Brain pericyte (primary cell): ENCODE data around the gene IFITM1.
"Not testable (repeated sequence)": the region's sequence is repeated elsewhere in the genome, so short reads cannot be mapped to it uniquely, and the experiment has no call there.

Experiments
- DNase-seq: peaks from one replicate; pipeline ENCODE4 v3.0.0-alpha.2; 2012; ENCODE audit warnings: low read depth, low spot score

IFITM1 gene

DNA sequence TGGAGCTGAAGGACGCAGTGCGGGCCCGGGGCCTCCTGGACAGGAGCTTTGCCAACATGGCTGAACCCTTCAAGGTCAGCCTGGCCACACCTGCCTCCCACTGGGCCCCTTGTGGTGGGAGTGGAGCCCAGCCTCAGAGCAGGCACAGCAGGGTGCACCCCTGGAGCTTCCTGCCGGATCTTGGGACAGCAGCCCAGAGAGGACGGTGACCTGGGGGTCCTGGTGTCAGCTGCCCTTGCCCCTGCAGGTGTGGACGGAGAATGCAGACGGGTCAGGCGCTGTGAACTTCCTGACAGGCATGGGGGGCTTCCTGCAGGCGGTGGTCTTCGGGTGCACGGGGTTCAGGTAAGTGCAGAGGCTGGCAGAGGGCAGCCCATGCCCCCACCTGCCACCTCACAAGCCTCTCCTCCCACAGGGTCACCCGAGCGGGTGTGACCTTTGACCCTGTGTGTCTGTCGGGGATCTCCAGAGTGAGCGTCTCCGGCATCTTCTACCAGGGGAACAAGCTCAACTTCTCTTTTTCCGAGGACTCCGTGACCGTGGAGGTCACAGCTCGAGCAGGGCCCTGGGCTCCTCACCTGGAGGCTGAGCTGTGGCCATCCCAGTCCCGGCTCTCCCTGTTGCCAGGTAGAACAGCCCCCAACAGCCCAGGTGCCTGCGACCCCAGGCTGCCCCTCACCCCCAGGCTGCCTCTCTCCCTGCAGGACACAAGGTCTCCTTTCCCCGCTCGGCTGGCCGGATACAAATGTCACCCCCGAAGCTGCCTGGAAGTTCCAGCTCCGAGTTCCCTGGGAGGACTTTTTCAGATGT, 19.8 kb upstream of the IFITM1 start:
- DNase-seq = no peak

DNA sequence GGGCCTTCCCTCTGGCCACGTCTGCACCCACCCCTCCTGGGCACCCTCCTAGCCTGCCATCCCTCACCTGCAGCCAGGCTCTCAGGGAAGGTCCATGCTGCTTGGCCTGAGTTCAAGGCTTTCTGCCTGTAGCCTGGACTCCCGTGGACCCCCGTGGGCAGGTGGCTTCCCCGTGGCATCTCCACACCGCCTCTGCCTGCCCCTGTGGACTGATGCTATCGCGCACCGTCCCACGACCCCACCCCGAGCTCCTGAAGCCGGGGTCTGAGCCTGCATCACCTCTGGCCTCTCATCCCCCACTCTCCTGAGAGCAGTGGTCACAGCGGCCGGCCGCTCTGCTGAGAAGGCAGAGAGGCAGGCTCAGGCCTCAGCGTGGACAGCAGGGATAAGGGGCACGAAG, 19.1 kb upstream of the IFITM1 start:
- no peak for DNase-seq

DNA sequence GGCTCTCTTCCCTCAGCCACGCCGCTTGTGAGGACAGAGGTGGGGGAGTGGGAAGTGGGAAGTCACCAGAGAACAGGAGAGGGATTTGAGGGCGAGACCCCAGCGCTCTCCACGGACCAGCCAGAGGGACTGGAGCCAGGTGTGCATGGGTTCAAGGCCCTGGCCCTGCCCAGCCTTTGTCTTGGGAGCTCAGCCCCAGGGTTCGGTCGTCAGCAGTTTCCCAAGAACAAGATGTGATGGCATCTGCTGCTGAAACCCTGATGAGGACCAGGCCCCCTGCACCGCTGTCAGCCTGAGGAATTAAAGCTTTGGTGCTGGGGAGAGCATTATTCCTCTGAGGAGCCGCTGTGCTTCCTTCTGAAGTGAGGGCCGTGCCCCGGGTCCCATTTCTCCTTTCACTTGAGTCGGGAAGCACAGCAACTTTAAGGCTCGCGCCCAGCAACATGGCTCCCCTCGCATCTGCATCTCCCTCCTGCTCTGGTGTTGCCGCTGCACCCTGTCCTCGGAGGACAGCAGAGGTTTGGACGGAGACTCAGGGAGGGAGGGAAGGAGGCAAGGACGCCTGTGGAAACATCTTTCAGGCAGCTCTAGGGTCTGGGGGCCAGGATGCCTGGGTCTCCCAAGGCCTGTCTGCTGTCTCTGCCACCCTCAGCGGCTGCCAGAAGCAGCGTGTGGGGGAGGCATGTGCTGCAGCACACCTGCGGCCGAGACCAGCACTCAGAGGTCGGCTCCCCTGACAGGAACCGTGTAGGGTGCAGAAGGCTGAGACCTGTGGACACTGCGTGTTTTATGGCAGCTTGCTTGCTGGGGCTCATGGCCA, 18.3 kb upstream of the IFITM1 start:
- no peak for DNase-seq

DNA sequence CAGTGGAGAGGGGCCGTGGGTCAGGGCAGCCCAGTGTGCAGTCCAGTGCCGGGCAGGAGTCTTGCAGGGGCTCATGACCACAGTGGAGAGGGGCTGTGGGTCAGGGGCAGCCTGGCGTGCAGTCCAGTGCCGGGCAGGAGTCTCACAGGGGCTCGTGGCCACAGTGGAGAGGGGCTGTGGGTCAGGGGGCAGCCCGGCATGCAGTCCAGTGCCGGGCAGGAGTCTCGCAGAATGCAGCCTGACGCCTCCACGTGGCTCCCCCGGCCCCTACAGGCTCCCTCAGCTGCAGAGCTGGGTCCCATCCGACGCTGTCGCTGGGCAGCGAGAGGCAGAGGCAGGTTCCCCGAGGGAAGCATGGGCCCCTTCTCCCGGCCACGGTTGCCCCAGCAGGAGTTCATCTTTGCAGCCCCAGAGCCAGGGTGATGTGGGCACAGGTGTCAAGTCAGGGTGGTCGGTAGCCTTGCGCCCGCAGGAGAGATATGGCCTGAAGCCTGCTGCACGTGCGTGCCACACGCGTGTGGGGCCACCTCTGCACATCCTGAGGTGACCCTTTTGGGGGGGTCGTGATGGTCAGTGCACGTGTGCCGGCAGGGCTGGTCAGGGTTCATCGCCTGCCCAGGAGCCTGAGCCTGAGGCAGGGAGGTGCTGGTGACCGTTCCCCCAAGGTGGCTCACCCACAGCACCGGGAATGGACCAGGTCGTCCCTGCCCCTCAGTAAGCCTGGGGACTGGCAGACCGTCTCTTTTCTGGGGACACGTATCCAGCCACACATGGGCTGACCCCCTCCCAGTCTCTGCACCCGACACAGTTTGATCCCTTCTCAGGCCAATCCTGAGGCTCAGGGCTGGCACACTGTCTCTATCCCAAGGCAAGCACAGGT, 17.4 kb upstream of the IFITM1 start:
- no peak for DNase-seq

DNA sequence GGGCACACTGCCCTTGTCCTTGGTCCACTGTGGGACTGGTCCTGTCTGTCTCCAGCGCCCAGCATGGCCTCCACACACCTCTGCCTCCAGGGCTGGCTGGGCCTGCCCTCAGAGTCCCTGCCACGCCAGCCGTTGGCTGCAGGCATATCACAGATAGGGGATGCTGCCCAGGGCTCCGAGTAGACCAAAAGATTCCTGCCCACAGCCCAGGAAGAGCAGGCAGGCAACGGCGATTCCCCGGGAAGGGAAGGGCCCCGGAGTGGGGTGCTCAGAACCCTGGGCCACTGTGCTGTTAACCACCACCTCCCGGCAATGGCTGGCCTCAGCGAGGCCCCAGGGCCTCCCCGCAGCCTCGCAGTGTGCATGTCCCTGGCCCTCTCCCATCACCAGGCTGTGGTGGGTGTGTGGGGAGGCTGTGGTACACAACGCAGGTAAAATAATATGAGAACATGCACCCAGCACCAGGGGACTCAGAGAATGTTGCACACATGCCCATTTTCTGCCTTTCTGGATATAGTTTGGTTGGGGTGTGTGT, 16.7 kb upstream of the IFITM1 start:
- no peak for DNase-seq

DNA sequence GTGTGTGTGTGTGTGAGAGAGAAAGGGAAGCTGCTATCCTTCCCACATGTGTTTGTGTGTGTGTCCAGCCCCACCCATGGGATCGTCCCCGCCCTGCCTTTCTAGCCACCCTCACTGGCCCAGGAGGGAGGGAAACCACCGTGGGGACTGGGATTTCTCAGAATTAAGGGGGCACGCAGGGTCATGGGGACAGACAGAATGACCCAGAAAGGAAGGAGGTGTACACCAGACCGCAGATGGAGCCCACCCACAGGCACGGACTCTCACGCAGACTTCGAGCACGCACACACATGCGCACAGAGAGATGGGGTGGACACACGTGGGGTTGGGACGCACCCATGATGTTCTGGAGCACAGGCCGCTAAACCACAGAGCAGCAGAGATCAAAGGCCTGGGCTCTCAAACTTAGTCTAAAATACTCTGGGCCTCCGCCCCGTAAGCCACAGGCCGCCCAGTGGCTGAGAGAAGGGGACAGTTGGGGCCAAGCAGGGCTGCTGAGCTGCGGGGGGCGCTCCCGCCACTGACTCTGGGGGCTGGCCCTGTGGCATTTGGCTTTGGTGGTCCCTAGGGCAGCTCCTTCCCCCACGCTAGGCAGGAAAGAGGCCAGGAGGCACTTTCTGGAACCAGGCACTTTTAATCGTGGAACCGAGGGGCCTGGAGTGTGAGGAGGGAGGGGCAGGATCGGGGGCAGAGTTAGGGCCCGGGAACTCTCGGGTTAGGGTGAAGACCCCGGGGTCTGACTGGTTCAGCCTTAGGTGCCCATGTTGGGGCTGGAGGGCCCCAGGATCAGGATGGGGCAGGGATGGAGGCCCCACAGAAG, 16.0 kb upstream of the IFITM1 start:
- no peak for DNase-seq

DNA sequence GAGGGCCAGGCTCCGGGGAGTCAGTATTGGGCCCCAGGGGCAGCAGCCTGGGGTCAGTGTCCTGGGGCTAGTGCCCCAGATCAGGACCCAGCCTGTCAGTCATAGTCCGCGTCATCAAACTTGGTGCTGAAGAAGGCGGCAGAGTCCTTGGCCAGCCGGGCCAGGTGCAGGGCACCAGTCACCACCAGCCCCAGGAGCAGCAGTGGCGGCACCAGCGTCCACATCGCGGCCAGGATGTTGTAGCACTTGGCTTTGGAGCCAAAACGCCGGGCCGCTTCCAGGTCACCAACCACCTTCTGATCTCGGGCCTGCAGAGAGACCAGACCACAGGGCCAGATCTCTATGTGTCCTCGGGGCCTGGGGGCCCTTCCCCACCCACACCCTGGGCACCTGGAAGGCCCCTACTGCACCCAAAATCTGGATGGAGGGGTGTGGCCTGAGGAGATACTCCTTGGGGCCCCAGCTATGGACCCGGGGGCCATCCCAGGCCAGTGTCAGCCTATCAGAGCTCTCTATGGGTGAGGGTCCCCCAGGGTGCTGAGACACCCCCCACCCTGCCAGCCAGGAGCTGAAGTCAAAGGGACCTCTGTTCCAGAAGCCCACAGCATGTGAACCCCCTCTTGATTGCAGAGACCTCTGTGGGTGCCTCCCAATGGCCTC, 15.3 kb upstream of the IFITM1 start:
- no peak for DNase-seq

DNA sequence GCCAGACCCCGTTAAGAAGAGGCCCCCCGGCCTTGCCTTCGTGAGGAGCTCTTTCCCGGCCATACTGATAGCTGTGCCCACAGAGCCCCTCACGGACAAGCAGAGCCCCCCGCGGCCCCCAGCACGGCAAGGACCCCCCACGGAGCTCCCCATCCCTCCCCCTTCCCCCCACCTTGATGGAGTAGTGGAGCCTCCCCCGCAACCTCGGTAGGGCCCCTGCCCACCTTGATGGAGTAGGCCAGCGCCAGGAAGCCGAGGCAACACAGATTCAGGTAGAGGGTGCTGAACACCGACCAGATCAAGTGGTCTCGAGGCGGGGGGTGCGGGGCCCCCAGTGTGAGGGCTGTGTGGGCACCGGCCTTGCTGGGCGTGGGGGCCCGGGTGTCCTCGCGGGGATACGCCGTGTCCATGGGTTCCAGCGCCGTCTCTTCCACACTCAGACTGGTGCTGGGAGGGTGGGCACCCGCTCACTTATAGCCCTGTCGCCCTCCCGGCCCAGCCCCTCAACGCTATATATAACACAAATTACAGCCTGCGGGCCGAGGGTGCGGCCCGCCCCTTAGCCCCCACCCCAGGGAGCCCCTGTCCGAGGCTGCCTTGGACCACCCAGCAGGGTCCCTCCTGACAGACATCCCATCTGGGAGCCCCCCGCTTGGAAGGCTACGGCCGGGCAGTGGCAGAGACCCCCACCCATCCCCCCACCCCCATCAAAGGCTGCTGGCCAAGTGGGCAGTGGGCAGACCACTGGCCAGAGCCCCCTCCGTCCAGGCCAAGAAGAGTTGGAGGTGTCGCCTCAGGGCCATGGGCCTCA, 14.6 kb upstream of the IFITM1 start, which contains the start of gene IFITM5:
IFITM5 (minus strand) TSS at position 446 of the 811 bp plus-strand sequence; CDS start at position 410, 36 bp downstream.
- DNase-seq = no peak

DNA sequence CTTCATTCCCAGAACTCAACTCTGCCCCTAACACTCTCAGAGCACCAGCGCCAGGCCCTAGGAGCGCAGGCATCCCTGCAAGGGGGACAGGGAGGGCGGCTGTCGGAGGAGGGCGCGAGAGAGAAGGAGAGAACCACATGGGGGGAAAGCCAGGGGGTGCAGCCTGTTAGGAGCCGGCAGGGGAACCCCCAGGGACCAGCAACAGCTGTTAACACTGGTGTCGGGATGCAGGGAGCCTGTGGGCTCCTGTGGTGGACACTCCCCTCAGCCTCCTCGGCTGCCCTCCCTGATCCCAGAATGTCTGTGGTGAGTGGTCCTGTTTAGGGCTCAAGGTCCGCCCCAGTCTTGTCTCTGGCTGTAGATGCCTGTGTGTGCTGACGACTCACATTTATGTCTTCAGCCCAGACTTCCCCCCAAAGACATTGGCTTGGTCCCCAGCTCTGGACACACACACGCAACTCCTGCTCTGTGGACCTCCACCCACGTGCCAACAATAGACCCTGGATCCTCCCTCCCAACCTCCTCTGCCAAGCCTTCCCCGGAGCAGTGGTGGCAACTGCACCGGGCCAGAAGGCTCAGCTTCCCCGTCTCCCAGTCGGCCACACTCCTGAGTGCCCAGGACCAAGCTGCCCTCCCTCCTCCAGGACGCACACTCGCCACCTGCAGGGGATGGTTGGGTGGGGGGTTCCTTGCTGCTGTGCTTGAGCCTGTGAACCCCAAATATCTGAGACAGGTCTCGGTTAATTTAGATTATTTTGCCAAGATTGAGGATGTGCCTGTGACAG, 13.7 kb upstream of the IFITM1 start:
- no peak for DNase-seq

DNA sequence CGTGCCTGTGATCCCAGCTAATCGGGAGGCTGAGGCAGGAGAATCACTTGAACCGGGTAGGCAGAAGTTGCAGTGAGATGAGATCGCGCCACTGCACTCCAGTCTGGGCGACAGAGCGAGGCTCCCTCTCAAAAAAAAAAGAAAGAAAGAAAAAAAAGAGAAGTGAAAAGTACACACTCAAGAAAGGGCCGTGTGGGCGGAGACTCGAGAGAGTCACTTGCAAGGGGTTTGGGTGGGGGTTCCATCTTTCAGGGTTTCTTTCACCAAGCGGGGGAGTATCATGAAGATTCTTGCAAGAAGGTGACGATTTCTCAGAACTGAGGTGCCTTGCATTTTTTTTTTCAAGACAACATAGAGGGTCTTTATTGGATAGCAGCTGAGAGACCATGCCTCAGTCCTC, 10.5 kb upstream of the IFITM1 start:
- DNase-seq = no peak

DNA sequence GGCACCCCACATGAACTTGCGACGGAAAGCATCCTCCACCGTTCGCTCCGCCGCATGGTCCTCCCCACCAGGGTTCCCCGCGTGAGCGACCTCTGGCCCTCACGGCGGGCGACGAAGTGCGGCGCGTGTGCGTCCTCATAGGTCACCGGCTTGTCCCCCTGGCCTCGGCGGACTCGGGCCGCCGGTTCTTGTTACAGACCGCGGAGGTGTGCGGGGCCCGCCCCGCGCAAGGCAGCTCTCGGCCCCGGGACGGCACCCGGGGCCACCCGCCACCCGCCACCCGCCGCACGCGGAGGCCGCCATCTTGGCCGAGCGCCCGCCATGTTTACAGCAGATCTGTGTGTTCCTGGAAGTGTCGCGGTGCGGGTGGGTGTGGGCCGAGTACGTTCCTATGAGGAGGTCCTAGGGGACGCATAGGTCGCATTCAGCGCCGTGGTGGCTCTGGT, 9.8 kb upstream of the IFITM1 start:
- DNase-seq = no peak

DNA sequence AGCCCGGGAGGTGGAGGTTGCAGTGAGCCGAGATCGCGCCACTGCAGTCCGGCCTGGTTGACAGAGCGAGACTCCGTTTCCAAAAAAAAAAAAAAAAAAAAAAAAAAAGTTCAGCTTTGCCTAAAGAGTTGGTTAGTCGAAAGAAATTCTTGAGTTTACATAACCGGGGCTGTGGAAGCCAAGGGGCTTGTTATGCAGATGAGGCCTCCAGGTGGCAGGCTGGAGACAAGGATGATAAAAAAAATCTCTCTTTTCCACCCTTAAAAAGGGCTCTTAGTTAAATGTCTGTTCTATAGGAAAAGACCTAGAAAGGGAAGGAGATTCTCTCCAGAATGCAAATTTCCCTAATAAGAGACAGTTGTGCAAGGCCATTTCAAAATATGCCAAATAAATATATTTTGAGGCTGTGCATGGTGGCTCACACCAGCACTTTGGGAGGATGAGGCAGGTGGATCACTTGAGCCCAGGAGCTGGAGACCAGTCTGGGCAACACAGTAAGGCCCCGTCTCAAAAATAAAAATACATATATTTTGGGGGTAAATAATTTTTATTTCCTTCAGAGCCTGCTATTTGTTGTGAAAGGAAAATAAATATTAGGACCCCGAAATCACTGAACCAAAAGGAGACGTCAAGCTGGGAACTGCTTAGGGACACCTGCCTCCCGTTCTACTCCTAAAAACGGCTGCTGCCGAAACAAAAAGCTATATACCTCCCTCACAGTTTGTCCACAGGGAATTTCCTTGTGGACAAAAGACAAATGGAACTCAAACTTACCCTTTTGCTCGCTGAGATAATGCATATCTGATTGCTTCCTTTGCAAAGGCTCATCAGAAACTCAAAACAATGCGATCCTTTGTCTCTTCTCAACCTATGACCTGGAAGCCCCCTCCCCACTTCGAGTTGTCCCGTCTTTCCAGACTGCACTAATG, 8.7 kb upstream of the IFITM1 start:
- DNase-seq = no peak

DNA sequence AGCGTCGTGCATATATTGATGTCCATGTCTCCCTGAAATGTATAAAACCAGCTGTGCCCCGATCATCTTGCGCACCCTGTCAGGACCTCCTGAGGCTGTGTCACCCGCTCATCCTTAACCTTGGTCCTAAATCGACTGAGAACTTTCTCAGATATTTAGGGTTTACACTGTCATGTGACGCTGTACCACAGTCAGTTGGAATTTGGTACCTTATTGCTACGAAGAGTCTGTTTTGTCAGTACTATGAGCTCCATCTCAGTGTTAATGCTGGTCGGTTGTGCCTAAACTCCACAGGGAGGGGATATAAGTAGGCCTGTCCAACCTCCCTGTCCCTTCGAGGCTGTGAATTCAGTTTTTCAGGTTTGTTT, 8.0 kb upstream of the IFITM1 start:
- no peak for DNase-seq

DNA sequence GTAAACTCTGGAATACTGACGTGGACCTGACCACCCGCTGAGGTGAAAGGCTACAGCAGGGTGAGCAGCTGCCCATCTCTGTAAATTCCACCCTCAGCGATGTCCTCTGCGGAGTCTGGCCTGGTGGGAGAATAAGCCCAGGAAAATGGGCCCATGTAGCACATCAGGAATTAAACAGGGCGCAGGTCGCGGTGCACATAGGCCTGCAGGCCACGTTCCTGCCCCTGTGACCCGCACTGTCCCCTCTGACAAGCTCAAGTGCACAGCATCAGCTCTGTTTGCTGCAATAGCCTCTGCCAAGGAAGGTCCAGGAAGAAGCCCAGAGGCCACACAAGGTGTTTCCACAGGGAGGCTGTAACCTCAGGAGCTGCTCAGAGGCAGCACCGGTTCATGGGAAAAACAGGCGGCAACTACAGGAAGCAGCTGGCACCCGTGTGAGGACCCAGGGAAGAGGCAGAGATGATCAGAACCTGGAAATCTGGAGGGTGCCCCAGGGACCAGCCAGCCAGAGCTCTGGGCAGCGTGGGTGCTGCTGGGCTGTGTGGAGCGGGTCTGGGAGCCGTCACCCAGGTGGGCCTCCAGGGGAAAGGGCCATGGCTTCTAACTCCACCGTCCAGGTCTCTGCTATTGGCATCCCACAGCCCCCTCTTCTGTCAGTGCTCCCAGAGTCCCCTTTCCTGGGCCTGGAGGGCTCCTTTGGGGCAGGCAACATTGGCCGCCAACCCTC, 7.0 kb upstream of the IFITM1 start:
- DNase-seq = no peak

DNA sequence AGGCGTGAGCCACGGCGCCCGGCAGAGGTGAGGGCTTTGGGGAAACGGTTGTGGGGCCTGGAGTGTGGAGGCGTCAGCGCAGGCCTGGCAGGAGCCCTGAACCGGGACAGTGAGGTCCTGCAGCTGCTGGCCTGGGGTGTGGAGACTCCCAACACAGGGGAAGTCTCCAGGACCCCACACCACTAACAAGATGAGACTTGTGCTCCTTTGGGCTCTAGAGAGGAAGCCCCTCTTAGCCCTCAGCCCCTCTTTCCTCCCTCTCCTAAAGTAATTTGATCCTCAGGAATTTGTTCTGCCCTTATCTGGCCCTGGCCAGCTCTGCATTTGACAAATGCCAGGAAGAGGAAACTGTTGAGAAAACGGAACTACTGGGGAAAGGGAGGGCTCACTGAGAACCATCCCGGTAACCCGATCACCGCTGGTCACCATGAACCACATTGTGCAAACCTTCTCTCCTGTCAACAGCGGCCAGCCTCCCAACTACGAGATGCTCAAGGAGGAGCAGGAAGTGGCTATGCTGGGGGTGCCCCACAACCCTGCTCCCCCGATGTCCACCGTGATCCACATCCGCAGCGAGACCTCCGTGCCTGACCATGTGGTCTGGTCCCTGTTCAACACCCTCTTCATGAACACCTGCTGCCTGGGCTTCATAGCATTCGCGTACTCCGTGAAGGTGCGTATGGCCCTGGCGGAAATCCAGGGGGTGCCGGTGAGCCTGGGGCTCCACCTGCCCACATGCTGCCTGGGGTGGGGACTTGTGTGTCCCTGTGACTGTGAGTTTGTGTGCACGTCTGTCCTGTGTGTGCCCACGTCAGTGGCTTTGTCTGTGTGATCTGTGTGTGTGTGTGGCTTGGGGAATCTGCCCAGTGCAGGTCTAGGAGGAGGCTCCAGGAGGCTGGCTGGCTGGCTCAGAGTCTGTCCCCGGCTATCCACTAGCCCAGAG, 5.8 kb upstream of the IFITM1 start, which contains the start of gene IFITM2:
IFITM2 (plus strand) TSS at position 51 of the 943 bp plus-strand sequence; CDS start at position 428, 377 bp downstream.
- DNase-seq = not testable (repeated sequence)
